NCI-H69 (cell line): ENCODE measurements around the gene CCDC28A.
"Not testable (repeated sequence)": the region's sequence is repeated elsewhere in the genome, so short reads cannot be mapped to it uniquely, and the experiment has no call there.

Experiments used
- DNase-seq: peaks from one replicate; lab custom pipeline; 2025; lab: John Stamatoyannopoulos, UW

CCDC28A gene

DNA sequence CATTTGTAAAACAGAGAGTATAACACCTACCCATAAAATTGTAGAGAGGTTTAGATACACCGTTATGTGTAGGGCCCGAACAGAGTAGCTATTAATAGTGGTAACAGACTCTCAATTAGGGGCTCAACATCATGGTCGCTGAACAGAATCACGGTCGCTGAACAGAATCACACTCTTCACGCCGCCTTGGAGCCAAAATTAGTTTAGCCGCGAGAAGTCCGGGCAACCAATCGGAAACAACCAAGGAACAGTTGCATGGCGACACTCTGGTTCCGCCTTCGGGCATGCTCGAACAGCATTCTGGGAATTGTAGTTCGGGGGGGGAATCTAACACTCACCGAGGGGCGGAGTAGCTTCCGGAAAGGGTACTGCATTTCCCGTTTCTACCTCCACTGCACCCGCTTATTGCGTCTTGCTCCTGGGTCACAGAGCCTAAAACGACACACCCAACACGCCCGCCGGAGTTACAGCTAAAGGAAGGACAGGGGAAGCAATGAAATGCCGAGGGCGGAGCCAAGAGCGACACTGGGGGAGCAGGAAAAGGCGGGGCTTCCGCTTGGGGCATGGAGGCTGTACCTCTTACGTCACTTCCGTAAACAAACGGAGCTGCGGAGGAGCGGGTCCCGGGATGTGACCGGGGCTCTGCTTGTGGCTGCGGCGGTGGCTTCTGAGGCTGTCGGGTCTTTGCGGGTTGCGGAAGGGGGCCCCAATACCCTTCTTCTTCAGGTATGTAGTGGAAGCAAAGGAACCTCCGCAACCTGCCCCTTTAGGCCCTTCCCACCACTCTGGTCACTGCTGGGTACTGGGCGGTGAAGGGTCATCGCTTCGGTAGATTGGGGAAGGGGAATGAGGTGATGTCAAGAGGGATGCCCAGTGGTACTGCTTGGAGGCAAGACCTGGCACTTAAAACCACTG, at the start of gene CCDC28A:
TSS of gene CCDC28A (plus strand) at position 593 of the 915 bp plus-strand sequence. CDS start 2,352 bp downstream, outside the sequence.
- DNase-seq = peak; percentile 99

- DNase-seq = no peak
These were observed 49.6 kb upstream of the CCDC28A start for GRCh38 chr6:138724015-138724414.

DNA sequence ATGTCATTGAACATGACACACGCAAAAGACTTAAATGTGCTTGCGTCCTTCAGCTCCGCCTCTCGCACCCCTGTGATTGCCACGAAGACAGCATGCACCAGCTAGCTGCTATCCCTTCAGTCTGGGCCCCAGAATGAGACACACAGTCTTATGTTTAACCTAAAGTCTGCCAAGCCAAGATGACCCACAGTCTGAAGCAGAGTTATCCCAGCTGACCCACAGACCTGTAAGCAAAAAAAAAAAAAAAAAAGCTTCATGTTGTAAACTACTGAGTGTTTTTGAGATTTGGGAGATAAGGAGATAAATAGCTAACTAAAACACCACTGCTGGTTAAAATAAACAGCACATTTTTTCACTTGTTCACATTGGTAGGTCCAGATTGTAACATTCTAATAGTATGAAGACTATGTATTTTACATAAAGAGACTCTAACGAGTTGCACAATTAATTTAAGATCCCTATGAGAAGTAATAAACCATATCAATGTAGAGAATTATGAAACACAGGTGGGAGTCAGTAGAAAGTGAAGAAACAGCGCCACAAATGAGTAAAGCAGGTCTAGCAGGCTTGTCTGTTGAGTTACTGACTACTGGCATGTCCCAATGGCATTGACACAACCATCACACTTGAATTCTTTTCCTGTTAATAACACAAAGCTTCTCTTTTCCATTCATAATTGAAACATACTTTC, 47.4 kb upstream of the CCDC28A start:
- DNase-seq = no peak

DNA sequence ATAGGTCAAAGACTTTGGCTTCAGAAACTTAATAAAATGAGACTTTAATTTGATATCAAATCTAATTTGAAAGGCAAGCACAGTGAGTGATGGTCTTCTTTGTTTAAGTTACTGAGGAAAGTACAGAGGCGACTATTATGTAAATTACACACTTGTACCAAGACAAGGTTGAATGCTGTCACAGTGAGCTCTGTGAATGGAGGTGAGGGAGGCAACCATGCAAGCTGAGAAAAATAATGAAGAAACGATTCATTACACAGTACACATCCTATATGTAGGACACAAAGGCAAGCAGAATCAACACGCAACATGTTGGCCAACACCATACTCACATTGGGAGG, 46.8 kb upstream of the CCDC28A start:
- peak; percentile 41 for DNase-seq

- no peak for DNase-seq
These were observed 46.4 kb upstream of the CCDC28A start for GRCh38 chr6:138727182-138727581.

DNA sequence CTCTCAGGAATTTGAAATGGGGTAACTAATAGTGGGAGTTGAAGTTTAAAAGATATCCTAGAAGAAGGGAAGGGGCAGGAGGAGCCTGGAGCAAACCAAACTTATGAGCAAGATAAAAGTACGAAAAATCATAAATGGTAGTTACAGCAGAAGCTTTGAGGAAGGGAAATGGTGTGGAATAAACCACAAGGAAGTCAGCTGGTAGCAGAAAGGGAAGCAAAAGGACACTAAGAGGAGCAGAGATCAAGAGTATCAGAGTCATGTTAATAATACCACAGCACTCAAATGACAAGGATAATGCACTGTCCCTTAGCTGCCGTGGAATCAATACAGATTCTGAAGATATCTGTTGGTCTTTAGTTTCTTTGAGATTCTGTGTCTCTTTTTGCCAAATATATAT, 44.9 kb upstream of the CCDC28A start:
- no peak for DNase-seq

DNA sequence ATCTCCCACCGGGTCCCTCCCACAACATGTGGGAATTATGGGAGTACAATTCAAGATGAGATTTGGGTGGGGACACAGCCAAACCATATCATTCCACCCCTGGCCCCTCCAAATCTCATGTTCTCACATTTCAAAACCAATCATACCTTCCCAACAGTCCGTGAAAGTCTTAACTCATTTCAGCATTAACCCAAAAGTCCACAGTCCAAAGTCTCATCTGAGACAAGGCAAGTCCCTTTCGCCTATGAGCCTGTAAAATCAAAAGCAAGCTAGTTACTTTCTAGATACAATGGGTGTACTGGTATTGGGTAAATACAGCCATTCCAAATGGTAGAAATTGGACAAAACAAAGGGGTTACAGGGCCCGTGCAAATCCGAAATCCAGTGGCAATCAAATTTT, 43.5 kb upstream of the CCDC28A start:
- not testable (repeated sequence) for DNase-seq

DNA sequence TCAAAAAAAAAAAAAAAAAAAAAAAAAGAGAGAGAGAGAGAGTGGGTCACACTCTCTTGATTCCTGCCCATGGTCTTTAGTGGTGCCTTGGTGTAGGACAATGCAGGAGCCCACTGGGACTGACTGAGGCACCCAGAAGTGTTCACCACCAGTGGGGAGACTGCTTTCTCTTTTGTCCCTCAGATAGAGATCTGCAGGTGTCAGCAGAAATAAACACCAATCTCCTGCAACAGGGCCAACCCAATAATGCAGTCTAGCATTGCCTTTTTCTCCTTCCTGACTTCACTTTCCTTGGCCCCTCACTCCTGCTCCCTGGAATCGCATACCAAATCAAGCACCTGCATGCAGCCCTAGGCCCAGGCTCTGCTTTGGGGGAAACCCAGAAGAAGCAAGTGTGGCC, 39.0 kb upstream of the CCDC28A start:
- DNase-seq = no peak

GRCh38 chr6:138736640-138737039, 36.9 kb upstream of the CCDC28A start:
- DNase-seq = no peak

DNA sequence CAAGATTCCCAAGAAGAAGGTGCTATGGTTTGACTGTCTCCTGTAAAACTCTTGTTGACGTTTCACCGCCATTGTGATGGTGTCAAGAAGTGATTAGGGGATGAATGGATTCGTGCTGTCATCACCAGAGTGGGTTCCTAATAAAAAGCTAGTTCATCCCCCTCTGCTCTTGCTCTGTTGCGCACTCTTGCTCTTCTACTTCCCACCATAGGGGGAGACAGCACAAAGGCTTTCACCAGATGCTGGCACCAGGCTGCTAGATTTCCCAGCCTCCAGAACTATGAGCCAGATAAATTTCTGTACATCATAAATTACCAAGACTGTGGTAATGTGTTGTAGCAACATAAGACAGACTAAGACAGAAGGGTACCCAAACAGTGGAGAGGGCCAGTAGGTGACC, 21.6 kb upstream of the CCDC28A start:
- no peak for DNase-seq

DNA sequence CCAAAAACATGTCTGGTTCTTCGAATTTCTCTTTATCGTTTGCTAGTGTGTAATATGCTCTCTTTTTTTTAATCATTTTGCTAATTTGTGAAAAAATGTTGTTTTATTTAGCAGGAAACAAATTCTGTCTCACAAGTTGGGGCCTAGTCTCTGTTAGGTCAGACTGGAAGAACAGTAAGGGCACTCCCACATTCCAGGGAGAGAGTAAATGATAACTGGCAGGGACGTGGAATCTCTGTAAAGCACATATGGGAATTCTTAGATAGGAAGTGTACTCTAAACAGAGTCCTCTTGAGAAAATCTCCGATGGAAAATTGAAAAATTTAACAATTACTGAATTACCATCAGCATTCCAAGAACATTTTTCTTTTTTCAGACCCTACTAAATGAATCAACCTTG, 16.4 kb upstream of the CCDC28A start:
- DNase-seq = no peak

DNA sequence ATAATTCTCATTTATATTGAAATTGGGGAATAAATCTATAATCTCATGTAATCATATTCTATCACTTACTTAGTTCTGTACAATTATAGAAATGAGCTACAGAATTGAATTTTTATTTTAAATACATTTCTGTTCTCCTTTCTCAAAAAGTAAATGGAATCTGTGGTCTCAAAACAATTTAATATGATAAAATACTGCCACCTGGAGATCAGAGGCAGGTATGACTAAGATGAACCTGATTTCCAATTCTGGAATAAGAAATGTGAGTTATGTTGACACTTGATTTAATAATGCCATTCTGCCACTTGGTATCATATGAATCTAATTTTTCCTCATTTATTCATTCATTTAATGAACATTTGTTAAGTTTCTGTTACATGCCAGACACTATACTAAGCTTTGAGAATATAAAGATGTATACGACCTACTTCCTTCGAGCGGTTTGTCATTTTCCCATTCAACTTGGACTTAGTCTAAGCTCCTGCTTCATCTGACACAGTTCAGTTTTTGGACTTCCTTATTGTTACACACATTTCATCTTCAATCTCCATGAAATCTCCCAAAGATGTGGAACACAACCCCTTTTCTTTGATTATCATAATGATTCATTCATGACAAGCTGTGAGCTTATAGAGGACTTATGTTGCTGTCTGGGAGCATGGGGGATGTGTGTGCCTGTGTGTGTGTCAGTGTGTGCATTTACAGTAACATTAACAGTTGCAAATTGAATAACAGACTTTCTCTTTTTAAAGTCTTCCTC, 7.5 kb upstream of the CCDC28A start:
- peak; percentile 74 for DNase-seq

GRCh38 chr6:138769102-138769676, 4.4 kb upstream of the CCDC28A start:
- no peak for DNase-seq

DNA sequence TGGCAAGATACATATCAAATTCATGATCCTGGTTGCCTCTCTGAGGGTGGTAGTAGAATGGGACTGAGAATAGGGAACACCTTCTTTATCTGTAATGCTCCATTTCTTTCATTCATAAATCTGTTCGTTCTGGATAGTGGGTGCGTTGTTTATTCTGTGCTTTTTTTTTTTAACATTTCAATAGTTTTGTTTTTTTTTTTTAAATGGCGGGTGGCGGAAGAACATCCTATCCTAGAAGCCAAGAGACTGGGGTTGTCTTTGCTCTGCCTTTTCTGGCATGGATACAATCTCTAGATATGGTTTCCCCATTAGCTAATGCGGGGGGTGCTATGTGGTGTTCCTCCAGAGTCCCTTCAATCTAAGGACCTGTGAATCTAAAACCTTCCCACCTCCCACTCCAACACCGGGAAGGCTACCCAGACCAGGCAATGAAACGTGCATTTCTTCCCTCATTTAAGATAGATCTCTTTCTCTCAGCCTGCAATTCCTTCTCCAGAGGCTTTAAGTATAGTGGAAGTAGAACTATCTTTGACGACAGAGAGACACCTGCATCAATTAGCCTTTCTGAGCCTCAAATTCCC, 883 bp upstream of the CCDC28A start:
- DNase-seq = peak; percentile 81

- no peak for DNase-seq
These were observed 801 bp downstream of the CCDC28A start for GRCh38 chr6:138774370-138774769.

DNA sequence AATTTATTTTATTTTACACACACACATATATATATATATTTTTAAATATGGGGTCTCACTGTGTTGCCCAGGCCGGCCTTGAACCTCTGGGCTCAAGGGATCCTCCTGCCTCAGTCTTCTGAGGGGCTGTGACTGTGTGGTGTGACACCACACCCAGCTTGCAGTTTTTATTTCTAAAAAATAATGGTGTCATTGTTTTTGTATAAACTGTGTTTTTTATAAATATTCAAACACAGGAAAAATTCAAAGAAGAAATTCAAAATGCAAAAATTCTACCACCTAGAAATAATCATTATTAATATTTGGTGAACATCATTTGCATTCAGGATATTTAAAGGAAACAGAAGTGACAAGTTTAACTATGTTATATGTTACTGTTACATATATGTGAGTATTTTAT, 3.1 kb downstream of the CCDC28A start:
- DNase-seq = no peak

DNA sequence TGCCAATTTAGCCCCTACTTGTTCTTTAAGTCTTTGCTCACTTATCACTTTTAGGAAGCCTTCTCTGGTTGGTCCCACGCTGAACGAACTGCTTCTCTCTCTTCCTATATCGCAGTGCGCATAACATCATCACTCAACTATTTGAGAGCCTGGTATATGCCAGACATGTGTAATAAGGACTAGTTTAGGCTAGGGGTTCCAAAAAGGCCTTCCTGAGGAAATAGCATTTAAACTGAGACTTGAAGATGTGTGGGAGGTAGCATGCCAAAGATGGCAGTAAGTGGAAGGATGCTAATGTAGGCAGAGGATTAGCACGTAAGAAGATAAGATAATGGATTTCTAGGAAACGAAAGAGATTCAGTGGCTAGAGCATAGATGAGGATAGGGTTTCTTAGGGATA, 4.8 kb downstream of the CCDC28A start:
- no peak for DNase-seq

DNA sequence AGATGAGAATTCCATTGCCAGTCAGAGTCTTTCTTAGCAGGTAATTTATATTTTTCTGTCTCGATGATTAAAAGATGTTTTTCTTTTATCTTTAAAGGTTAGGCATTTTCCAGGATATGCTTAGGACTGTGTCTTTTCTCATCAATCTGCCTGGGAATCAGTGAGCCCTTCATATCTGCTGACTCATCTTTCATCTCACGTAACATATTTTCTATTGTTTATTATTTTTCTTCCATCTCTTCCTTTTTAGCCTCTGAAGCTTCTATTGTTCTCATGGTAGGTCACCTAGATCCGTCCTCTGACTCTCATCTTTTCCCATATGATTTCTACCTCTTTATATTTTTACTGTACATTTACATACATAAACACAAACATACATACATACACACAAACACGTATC, 8.7 kb downstream of the CCDC28A start:
- DNase-seq = no peak

GRCh38 chr6:138785079-138785478, 11.5 kb downstream of the CCDC28A start:
- no peak for DNase-seq

DNA sequence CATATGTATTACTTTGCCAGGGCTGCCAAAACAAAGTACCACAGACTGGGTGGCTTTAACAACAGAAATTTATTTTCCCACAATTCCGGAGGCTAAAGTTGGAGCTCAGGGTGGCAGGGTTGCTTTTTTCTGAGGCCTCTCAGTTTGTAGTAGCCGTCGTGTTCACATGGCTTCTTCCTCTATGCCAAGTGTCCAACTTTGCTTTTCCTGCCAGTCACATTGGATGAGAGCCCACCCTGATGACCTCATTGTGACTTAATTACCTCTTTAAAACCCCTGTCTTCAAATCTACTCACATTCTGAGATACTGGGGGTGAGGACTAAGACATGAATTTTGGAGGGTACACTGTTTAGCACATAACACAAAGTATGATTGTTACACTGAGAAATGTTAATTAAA, 12.4 kb downstream of the CCDC28A start:
- DNase-seq = no peak

- peak; percentile 20 for DNase-seq
These were observed 13.6 kb downstream of the CCDC28A start for GRCh38 chr6:138787138-138787537.
